ENCODE results near the gene GDA.

The GDA gene

DNA sequence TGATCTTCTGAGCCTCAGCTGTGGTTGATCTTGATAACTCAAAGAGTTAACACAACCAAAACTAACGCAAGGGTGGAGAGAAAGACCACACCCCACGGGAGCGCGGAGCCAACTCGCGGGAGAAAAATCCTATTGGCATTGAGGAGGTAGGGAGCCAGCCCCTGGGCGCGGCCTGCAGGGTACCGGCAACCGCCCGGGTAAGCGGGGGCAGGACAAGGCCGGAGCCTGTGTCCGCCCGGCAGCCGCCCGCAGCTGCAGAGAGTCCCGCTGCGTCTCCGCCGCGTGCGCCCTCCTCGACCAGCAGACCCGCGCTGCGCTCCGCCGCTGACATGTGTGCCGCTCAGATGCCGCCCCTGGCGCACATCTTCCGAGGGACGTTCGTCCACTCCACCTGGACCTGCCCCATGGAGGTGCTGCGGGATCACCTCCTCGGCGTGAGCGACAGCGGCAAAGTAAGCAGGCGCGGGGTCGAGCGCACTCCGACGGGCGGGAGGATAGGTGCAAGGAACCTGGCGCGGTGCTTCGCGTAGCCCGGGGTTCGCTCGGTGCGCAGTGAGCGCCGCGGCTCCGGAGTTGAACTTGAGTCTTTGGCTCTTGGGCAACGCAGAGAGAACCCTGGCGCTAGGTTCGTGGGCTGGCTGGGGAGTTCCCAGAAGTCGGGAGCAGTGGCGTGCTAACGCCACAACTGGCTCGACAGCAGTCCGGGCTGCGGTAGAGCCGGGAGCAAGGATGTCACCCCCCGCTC, at the start of gene GDA:
Gene GDA, plus strand, starts transcription at position 210 of the 745 bp plus-strand sequence. Its CDS starts 120 bp downstream, at position 330.
- peak; percentile 56 for DNase-seq (ENCODE audit: low spot score)

DNA sequence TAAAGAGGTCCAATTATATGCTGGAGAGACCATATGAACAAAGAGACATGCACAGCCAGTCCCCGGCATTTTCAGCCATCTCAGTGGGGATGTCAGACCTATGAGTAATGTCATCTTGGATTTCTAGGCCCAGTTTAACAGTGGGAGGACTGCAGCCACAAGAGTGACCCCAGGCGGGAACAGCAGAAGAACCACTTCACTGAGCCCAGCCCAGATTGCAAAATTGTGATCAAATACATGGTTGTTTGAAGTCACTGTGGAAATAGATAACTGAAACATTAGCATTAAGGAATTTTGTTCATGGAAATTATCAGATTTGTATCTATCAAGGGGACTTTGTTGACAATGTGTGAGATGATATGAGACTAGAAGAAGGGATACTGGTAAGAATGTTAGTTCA, 46.7 kb upstream of the GDA start:
- DNase-seq (ENCODE audit: low spot score), result no peak

DNA sequence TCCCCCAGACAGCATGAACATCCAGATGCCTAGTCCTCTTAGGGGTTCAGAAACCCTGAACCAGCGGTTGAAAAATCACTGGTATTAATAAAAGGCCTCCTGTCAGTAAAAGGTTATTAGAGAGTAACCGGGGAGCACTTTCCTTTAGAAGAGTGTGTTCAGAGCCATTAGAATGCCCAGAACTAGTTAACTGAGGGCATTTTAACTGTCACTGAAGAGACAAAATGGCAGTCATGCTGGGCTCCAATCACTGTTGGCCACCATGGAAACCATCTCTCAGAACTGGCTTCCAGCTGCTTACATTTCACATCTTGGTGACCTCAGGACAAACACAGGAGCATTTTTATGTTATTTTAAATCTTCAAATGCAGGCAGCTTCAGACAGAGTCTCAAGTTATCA, 36.2 kb upstream of the GDA start:
- DNase-seq (ENCODE audit: low spot score), result no peak

DNA sequence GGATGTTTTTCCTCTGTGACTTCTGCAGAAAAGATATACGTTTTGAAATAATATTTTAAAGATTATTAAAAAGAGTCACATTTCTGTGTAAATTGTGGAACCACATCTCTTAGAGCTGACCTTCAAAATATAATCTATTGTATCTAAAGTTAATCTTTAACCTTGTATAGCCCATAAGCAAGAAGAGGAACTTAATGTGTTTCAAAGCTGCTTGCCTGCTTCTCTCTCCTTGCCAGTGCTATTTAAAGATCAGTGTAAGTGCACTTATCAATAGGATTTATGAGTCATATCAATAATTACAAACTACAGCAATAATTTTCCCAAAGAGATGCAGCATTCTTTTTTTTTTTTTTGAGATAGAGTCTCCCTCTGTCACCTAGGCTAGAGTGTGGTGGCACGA, 29.4 kb upstream of the GDA start:
- no peak for DNase-seq (ENCODE audit: low spot score)

DNA sequence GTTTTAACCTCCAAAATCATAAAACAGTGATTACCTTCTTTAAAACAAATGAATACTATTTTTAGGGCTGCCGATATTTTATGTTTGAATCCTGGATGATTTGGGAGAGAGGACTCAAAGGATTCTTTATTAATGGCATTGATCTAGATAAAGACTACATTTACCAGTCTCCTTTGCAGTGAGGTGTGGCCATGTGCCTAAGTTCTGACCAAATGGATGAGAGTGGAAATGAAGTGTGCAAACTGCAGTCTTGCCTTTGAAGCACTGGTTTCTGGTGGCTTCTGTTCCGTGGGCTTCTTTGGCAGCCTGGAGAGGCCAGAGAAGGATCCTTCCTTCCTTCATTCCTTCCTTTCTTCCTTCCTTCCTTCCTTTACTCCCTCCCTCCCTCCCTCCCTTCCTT, 24.3 kb upstream of the GDA start:
- DNase-seq (ENCODE audit: low spot score), result no peak

DNA sequence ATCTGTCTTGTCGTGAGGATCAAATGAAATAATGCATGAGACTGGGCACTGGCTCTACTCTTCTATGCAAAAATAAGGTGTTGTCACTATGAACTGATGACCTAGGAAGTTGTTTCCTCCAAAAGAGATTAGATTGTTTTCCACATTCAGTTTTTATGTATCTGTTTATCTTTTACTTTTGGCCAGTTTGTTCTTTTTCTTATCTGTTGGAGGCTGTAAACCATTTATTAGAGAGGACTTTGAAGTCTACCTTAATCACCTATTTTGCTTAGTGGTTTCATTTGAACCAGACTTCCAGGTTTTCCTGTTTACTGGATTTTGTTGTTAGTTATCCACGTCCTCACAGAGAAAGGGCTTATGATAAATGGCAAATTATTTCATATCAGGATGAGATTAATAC, 21.5 kb upstream of the GDA start:
- no peak for DNase-seq (ENCODE audit: low spot score)

DNA sequence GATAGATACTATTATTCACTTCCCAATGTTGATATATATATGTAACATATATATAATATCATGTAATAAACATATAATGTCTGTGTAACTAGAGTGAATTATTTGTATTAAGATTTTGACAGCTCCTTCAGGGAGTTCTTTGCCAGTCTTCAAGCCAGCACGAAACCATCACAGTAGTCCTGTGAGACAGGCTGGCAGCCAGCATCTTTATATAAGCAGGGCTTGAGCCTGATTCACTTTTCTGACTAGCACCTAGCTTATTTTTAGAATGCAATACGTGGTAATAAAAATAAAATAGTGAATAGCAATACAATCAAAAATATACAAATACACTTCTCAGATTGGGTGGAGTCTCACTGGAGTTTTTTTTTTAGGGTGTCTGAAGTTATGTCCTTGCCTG, 20.7 kb upstream of the GDA start:
- DNase-seq (ENCODE audit: low spot score), result no peak

DNA sequence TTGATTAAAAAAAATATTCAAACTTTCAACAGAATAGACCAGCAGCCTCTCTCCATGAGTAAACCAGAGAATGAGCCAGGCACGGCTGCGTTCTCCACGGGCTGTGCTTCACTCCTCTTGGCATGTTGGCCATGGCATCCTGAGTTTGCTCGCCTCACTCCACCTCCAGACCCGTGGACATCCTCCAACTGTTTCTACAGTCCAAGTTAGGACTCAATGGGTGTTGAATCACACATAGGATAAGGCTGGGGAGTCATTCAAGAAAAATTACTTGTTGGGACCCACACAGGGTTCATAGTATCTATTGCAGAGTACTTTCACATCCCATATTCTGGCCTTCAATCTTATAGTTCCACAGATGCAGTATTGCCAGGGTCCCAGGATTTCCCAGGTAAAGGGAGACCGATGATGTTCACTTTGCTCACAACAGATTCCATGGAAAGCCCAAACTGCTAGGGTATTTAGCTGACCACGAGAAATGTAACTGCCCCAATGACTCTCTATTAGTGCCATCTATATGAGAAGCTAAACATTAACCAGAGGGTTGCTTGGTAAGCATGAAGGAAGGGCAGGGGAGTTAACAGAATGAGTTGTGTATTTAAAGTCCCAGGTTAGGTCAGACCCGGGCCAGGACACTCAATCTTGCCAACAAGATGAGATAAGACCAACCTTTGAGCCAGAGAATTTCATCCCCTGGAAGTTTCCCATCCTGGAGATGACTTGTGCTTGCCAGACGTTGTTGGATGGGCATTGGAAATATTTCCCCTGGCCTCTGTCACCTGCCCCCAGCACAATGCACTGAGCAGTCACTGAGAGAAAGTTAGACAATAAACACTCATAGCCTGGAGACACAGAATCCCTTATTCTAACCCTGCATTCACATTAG, 19.7 kb upstream of the GDA start:
- DNase-seq (ENCODE audit: low spot score), result peak; percentile 55

DNA sequence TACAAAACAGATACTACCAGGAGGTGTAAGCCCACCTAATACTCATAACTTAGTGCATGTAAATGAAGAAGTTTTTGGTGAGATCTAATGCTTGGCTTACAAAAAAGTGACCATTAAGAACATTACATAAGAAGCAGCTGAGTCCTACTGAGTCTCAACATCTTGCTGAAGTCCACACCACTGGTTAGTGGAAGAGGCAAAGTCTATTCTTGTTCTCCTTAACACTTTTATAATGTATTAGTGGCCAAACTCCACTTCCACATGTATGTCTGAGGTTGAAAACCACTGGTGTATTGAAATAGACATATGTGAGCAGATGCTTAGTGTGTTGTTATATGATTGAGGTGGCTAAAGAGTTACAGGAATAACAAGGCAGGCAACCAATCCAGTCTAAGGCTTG, 18.9 kb upstream of the GDA start:
- no peak for DNase-seq (ENCODE audit: low spot score)

DNA sequence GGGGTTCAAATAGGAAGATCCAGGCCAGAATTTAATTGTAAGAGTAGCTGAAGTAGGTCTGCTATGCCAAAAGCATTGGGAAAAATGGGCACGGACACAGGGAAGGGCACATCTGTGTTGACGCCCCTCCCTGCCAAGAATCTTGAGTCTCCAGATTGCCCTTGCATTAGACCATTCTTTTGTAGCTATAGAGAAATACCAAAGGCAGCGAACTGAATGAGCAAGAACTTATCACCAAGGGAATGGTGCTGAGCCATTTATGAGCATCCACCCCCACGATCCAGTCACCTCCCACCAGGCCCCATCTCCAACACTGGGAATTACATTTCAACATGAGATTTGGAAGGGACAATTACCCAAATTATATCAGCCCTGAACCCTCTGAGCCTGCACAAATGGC, 18.0 kb upstream of the GDA start:
- DNase-seq (ENCODE audit: low spot score), result no peak

DNA sequence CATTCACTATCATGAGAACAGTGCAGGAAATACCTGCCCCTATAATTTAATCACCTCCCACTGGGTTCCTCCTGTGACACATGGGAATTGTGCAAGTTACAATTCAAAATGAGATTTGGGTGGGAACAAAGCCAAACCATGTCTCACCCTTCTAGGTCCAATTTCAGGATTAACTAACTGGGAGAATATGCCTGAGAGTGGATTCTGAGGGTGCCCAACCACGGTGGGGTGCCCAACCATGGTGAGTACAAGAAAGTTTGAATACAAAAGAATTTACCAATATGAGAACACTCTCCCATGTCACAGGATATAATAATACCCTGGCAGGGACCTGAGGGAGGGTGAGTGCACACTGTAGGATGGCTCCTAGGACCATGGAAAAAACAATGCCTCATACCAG, 17.2 kb upstream of the GDA start:
- DNase-seq (ENCODE audit: low spot score), result no peak

DNA sequence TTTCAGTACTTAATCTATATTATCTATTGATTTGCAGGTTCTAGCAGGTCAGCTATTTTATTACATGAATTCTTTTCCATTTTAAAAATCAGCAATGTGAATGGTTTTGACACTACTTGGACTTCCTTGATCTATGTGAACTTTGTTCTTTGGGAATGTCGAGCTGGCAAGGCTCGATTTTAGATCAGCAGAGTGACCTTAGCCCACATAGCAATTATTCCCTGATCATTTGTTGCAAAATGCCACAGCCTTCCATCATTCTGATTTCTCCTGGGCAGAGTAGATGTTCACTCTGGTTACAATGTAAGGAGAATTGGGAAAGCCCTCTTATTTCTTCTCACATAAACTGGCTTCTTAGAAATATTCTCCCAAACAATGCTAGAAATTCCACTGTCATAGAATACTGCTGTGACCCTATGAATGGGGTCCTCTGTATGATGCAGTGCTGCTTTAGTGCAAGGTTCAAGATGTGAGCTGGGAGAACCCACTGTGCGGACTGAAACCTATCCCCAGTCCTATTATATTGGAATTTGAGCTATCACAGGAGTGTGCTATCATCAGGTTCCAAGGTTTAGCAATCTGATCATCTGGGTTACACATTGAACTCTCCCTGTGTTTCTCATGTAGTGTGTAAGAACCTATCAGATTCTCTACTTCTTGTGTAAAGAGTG, 15.7 kb upstream of the GDA start:
- no peak for DNase-seq (ENCODE audit: low spot score)

DNA sequence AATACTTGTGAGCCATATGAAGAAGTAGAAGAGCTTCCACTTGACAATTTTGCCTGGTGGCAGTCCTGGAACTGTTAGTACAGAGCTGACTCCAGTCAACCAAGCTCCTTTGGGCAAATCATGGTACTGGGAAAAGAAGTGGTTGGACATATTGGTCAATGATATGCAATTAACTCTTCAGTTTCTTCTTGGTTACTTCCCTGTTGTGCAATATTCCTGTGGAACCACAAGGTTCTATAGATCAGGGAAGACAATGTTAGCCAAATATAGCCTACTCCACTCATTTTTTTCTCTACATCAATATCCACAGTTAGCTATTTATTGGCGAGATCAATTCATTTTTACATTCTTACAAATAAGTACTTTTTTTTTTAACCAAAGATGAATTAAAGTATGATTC, 14.4 kb upstream of the GDA start:
- DNase-seq (ENCODE audit: low spot score), result no peak

DNA sequence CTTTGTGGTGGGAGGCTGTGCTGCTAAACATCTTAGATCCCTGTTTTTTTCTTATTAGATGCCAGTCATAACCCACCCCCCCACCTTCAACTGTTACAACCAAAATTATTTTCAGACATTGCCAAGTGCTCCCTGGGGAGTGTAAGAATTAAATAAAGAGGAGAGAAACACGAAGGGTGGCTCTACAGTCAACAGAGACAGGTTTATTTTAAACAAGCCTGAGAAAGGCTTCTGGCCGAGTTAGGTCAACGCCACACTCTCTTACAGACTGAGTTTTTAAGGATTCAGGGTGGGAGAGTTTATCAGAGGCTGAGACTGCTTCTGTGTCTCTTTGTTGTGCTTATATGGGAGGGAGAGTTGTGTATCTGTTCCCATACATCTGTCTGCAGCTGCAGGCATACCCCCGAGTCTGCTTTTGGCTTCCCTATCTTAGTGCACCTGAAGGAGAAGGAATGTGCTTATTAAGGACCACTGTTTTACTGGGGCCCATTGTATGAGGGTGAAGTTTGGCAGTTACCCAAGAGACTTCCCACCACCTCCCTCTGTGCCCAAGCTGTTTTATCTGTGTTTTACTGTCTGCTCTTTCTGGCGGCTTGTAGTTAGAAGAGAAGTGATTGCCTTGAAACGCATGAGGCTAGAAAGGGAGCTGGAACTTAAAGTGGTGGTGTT, 11.4 kb upstream of the GDA start:
- no peak for DNase-seq (ENCODE audit: low spot score)

DNA sequence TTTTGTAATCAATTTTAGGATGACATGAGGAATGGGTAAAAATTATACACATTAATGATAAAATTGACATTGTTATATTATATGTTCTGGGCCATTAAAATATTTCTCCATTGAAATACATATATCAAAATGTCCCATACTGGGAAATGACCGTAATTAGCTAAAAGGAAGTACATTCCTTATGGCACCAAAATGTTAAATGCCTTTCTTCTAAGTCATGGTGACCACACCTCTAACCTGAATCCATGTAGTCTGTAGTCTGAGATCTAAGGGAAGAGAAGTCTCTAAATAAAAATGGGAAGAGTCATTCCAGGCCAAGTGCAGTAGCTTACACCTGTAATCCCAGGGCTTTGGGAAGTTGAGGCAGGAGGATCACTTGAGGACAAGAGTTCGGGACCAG, 10.0 kb upstream of the GDA start:
- DNase-seq (ENCODE audit: low spot score), result peak; percentile 63

DNA sequence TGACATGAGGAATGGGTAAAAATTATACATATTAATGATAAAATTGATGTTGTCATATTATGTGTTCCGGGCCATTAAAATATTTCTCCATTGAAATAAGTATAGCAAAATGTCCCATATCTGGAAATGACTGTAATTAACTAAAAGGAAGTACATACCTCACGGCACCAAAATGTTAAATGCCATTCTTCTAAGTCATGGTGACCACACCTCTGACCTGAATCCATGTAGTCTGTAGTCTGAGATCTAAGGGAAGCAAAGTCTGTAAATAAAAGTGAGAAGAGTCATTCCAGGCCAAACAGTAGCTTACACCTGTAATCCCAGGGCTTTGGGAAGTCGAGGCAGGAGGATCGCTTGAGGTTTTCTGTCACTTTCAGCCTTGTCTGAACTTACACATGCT, 8.7 kb upstream of the GDA start:
- DNase-seq (ENCODE audit: low spot score), result peak; percentile 78

DNA sequence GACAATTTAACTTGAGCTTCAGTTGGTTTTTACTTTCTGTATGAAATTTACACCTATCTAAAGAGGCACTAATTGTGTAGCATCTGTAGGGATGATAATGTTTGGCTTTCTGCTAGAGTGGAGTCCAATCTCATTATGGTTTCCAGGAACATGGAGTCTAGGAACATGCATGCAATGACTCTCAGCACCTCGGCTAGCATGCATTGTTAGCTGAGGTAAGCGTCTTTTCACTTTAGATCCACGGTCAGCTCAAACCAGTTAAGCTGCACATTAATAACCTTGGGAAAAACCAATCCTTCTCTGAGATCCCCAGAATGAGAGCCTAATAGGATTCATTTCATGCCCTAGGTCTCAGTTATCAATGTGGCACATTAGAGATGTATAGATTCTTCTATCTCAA, 7.8 kb upstream of the GDA start:
- no peak for DNase-seq (ENCODE audit: low spot score)

DNA sequence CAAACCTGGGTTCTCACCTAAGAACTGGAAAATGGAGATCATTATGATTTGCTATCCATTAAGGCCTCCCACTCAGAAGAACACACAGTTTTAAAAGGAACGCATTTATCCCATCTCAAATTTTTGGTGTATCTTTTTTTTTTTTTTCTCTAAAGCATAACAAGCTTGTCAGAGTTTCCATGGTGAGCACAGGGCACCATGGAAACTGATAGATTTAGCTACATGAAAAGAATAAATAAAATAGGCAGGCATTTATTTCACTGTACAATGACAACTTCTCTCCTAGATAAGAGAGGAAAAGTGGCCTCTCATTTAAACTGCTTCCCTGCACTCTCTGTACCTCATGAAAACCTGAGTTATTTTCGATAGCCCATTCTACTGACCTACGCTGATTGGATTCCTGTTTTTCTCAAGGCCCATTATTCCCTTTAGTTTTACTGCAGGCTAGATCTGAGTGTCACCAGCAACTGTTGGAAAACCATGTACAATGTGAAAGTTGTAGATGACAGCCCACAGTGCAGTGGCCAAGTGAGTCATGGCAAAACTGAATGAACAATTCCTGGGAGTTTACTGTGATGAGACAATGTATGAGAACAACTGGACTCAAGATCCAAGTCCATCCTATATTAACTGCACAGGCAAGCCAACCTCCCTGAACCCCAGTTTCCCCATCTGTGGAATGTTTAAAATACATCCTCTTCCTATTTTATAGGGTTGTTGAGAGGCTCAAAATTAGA, 4.3 kb upstream of the GDA start:
- DNase-seq (ENCODE audit: low spot score), result no peak

DNA sequence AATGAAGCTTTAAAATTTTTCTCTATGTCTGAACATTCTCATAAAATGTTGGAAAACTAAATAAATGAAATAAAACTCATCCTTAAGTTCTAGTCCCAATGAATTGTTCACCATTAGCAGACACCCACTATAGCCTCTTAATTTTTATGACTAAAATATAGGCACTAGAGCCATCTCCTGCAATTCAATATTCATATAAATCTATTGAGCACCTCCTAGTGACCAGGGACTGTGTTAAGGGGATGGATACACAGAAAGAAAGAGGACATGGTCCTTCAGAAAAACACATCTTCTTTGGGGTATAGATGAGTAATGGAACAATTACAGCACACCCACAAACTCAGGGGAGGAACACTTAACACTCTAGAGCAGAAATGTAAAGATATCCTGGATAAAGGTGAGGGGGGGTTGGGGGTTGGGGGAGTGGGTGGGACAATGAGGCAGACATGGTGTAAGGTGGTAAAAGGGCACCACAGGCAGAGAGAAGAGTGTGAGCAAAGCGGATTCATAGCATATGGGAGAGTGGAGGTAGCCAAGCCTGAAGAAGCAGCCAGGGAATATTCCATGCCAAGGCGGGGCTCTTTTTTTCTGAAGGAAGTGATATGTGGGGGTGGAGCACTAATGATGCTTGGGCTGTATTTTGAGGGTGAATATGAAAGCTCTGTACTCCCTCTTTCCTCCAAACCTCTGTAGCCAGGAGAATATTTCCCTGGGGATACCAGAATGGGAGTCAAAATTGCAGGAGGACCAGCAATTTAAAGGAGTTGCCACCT, 3.3 kb upstream of the GDA start:
- no peak for DNase-seq (ENCODE audit: low spot score)

DNA sequence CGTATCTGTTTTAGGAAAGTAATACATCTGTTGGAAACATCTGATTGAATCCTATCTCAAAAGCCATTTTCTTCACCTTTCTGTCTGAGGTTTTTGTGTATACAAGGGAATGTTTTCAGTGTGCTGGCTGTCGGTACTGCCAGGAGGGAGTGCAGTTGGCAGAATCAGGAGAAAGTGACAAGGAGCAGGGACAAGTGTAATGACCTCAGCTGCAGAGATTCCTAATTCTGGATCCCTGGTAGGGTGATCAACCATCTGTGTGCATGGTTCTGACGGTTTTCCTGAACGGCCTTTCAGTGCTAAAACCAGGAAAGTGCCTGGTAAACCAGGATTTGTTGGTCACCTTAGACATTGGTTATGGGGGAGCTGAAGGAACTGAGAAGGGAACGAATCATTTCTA, 1.6 kb upstream of the GDA start:
- DNase-seq (ENCODE audit: low spot score), result no peak

DNA sequence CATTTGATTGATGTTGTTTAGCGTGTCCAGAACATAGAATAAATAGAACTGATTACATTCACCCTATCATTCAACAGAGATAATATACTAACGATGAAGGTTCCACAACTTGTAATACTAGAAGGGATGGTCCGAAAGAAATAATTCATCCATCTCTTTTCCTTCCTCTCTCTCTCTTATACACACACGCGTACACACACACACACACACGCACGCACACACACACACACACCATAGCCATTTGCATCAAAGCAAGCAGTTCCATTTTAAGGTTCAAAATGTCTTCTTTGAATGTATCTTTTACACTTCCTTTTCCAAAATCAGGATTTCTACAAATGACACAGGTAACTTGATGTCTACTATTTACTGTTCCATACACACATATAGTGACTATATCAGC, 887 bp downstream of the GDA start:
- DNase-seq (ENCODE audit: low spot score), result no peak

All from SW480 (cell line).